H1 (cell line): ENCODE data around the gene FAM241A. TPM values are rescaled to one million over a fixed set of nuclear protein-coding genes. Genes with fewer than 3 reads are reported as not detected.
"Not testable (repeated sequence)": the region's sequence is repeated elsewhere in the genome, so short reads cannot be mapped to it uniquely, and the experiment has no call there.

ENCODE experiments used
- CTCF ChIA-PET: fragments of 300-600 bp; sonication (Branson Sonifier 250); formaldehyde crosslinking; loops from one replicate; lab custom pipeline; 2021; ENCODE audit not compliant: partially characterized antibody; lab: Charles Lee
- POLR2A ChIA-PET: fragments of 300-600 bp; sonication (Branson Sonifier 250); formaldehyde crosslinking; loops from one replicate; lab custom pipeline; 2021; ENCODE audit warnings: inconsistent platforms; ENCODE audit not compliant: partially characterized antibody; lab: Charles Lee
- DNase-seq, 2 experiments: peaks; one replicate each; pipeline versions ENCODE4 v3.0.0 to v3.0.0-alpha.2; 2010 to 2022; ENCODE audit warnings: low spot score in 2 of 2, low read depth in 1 of 2, mixed read lengths in 1 of 2
- FAIRE-seq: peaks from 2 replicates; lab custom pipeline; 2011; peaks lifted over from hg19 to GRCh38; lab: Jason Lieb, UNC
- H2AFZ ChIP-seq: 2 replicates; pipeline ENCODE4 v1.8.1; 2012; ENCODE audit warnings: low read length, inconsistent platforms
- H2AK5ac ChIP-seq: 2 replicates; pipeline ENCODE4 v1.6.1; 2013; ENCODE audit warnings: low read depth, low read length
- H2BK120ac ChIP-seq: replicated peaks from 2 replicates; pipeline ENCODE3; 2013; ENCODE audit warnings: low read depth, low read length, inconsistent platforms
- H2BK12ac ChIP-seq: 2 replicates; pipeline ENCODE4 v1.6.1; 2013; ENCODE audit warnings: low read depth, low read length
- H2BK15ac ChIP-seq: 2 replicates; pipeline ENCODE4 v1.6.1; 2013; ENCODE audit warnings: low read length
- H2BK20ac ChIP-seq: 2 replicates; pipeline ENCODE4 v1.6.1; 2013; ENCODE audit warnings: low read length
- H2BK5ac ChIP-seq: 2 replicates; pipeline ENCODE4 v1.6.1; 2013; ENCODE audit warnings: low read depth, low read length
- H3K14ac ChIP-seq: 2 replicates; pipeline ENCODE4 v1.6.1; 2013; ENCODE audit warnings: inconsistent platforms; ENCODE audit not compliant: insufficient read length
- H3K18ac ChIP-seq: 2 replicates; pipeline ENCODE4 v1.6.1; 2013; ENCODE audit warnings: low read length; ENCODE audit errors: extremely low read depth
- H3K23ac ChIP-seq: 2 replicates; pipeline ENCODE4 v1.6.1; 2013; ENCODE audit warnings: inconsistent platforms; ENCODE audit not compliant: insufficient read length
- H3K23me2 ChIP-seq: 2 replicates; pipeline ENCODE4 v1.6.1; 2013; ENCODE audit warnings: low read depth, low read length
- H3K27ac ChIP-seq: 2 replicates; pipeline ENCODE4 v1.6.1; 2011; ENCODE audit warnings: low read depth, low read length, inconsistent platforms
- H3K27me3 ChIP-seq, 4 experiments: replicated peaks in 1 of 4; 1 replicate in 1 of 4; 2 replicates in 3 of 4; pipeline versions ENCODE4 v1.6.1 to v1.8.1; 2011 to 2013; ENCODE audit warnings: low read length in 3 of 4, mild to moderate bottlenecking in 3 of 4, inconsistent platforms in 2 of 4, mixed read lengths in 2 of 4, moderate library complexity in 1 of 4; ENCODE audit not compliant: control insufficient read depth in 3 of 4, insufficient read depth in 3 of 4; ENCODE audit errors: extremely low read depth in 1 of 4
- H3K36me3 ChIP-seq, 4 experiments: 2 replicates each; pipeline versions ENCODE4 v1.6.1 to v1.8.1; 2011 to 2013; ENCODE audit warnings: mild to moderate bottlenecking in 4 of 4, low read length in 3 of 4, moderate library complexity in 2 of 4, control low read depth in 1 of 4, inconsistent platforms in 1 of 4; ENCODE audit not compliant: insufficient read depth in 4 of 4, control insufficient read depth in 2 of 4
- H3K4ac ChIP-seq: replicated peaks from 2 replicates; pipeline ENCODE3; 2013; ENCODE audit warnings: low read length, low read depth, mixed read lengths, inconsistent platforms; ENCODE audit not compliant: insufficient read length
- H3K4me1 ChIP-seq, 4 experiments: replicated peaks in 1 of 4; 1 replicate in 1 of 4; 2 replicates in 3 of 4; pipeline versions ENCODE4 v1.6.1 to v1.8.1; 2011 to 2013; ENCODE audit warnings: low read length in 3 of 4, inconsistent platforms in 2 of 4, mixed read lengths in 1 of 4; ENCODE audit not compliant: insufficient read depth in 4 of 4, control insufficient read depth in 3 of 4
- H3K4me2 ChIP-seq, 2 experiments: 2 replicates each; pipeline versions ENCODE4 v1.6.1 to v1.8.1; 2011 to 2013; ENCODE audit warnings: low read depth in 2 of 2, low read length in 2 of 2, control low read depth in 1 of 2, inconsistent platforms in 1 of 2, mild to moderate bottlenecking in 1 of 2; ENCODE audit not compliant: insufficient read depth in 1 of 2
- H3K4me3 ChIP-seq, 4 experiments: fragments of 200-600, 300-600 bp in 1 of 4; sonication (generic), shearing (Covaris generic), sonication (Bioruptor Twin) in 1 of 4; 2 replicates each; pipeline versions ENCODE4 v1.5.1 to v1.8.1; 2011 to 2016; ENCODE audit warnings: low read length in 4 of 4, low read depth in 3 of 4, control low read depth in 2 of 4, inconsistent platforms in 2 of 4, mild to moderate bottlenecking in 2 of 4, mixed read lengths in 1 of 4, moderate library complexity in 1 of 4; ENCODE audit not compliant: insufficient read depth in 2 of 4; ENCODE audit errors: extremely low read depth in 1 of 4
- H3K56ac ChIP-seq: replicated peaks from 2 replicates; pipeline ENCODE3; 2013; ENCODE audit warnings: low read depth, mild to moderate bottlenecking, mixed read lengths, low read length, inconsistent platforms; ENCODE audit not compliant: insufficient read length
- H3K79me1 ChIP-seq: 2 replicates; pipeline ENCODE4 v1.6.1; 2013; ENCODE audit warnings: low read depth, low read length, control low read depth
- H3K79me2 ChIP-seq, 2 experiments: 2 replicates each; pipeline versions ENCODE4 v1.6.1 to v1.8.1; 2012 to 2013; ENCODE audit warnings: low read length in 2 of 2, mild to moderate bottlenecking in 2 of 2, inconsistent platforms in 1 of 2; ENCODE audit not compliant: insufficient read depth in 2 of 2, control insufficient read depth in 1 of 2
- H3K9ac ChIP-seq, 4 experiments: replicated peaks in 1 of 4; 1 replicate in 1 of 4; 2 replicates in 3 of 4; pipeline versions ENCODE4 v1.6.1 to v1.8.1; 2011 to 2013; ENCODE audit warnings: low read depth in 3 of 4, low read length in 3 of 4, control low read depth in 2 of 4, mild to moderate bottlenecking in 2 of 4, moderate library complexity in 2 of 4, inconsistent platforms in 1 of 4; ENCODE audit errors: extremely low read depth in 1 of 4
- H3K9me3 ChIP-seq, 2 experiments: 2 replicates each; pipeline versions ENCODE4 v1.6.1 to v1.8.1; 2012 to 2013; ENCODE audit warnings: mild to moderate bottlenecking in 2 of 2, moderate library complexity in 2 of 2, control low read depth in 1 of 2, inconsistent platforms in 1 of 2, low read depth in 1 of 2, low read length in 1 of 2, mixed read lengths in 1 of 2; ENCODE audit not compliant: insufficient read depth in 2 of 2
- H4K20me1 ChIP-seq, 2 experiments: replicated peaks in 1 of 2; 2 replicates each; pipeline versions ENCODE3 to v1.8.1; 2011 to 2013; ENCODE audit warnings: inconsistent platforms in 2 of 2, low read length in 2 of 2, mild to moderate bottlenecking in 1 of 2; ENCODE audit not compliant: insufficient read depth in 2 of 2, control insufficient read depth in 1 of 2
- H4K5ac ChIP-seq: 2 replicates; pipeline ENCODE4 v1.6.1; 2013; ENCODE audit warnings: low read length, low read depth, mixed read lengths, inconsistent platforms; ENCODE audit not compliant: insufficient read length
- H4K8ac ChIP-seq: 2 replicates; pipeline ENCODE4 v1.8.0; 2013; ENCODE audit warnings: mild to moderate bottlenecking, moderate library complexity, low read length, inconsistent platforms; ENCODE audit not compliant: insufficient read depth; ENCODE audit errors: extremely low read depth
- H4K91ac ChIP-seq: replicated peaks from 2 replicates; pipeline ENCODE3; 2013; ENCODE audit warnings: low read length, mixed read lengths, inconsistent platforms; ENCODE audit not compliant: insufficient read length
- WGBS, 2 experiments: shearing (Covaris generic) in 1 of 2; methylation state at CpG; one replicate each; pipeline versions ENCODE4 v1.1.6 to v1.1.7; 2013 to 2015; ENCODE audit warnings: low lambda C conversion rate in 2 of 2, mixed read lengths in 2 of 2, inconsistent platforms in 1 of 2, low coverage in 1 of 2, missing lambda C conversion rate in 1 of 2; ENCODE audit not compliant: insufficient replicate concordance in 2 of 2, insufficient coverage in 1 of 2, insufficient read length in 1 of 2; ENCODE audit errors: extremely low coverage in 1 of 2, missing lambda C conversion rate in 1 of 2; 5-methylcytosine and 5-hydroxymethylcytosine counted together
- polyA plus RNA-seq, 7 experiments: library from polyadenylated mRNA; depleted of rRNA in 3 of 7; stranded (reverse) in 5 of 7; unstranded in 2 of 7; fragments of >200 nt in 5 of 7; fragments of 200-250 nt in 2 of 7; gene quantifications; 1 replicate in 5 of 7; 2 replicates in 1 of 7; 4 replicates in 1 of 7; pipeline versions ENCODE4 v1.2.1 to v1.2.3, GENCODE V29; 2011 to 2013; ENCODE audit warnings: missing spikeins in 2 of 7, mixed read lengths in 2 of 7
- total RNA-seq: library from RNA; stranded (reverse); fragmentation: NEBNext Ultra II Directional; extraction: Animal tissue kit (Norgen Biotek cat#: 25700); gene quantifications from 2 replicates; pipeline ENCODE4 v1.2.1, GENCODE V29; 2021

The FAM241A gene
- total and polyA plus RNA-seq, 2 of the 8 experiments (the other 6 are each of a cell fraction or from before 2014, with no cell fraction given) = 0.20 to 0.73 TPM

- H3K14ac ChIP-seq, H3K4me2 ChIP-seq, H2AFZ ChIP-seq, H3K79me1 ChIP-seq, H4K8ac ChIP-seq, POLR2A ChIA-PET, H3K27ac ChIP-seq, H4K91ac ChIP-seq, H3K4ac ChIP-seq, H3K18ac ChIP-seq, H3K36me3 ChIP-seq, H3K23ac ChIP-seq, H2BK5ac ChIP-seq, H3K23me2 ChIP-seq, H3K9ac ChIP-seq, DNase-seq, H2AK5ac ChIP-seq, H3K79me2 ChIP-seq, FAIRE-seq, H3K4me3 ChIP-seq, H2BK12ac ChIP-seq, H4K20me1 ChIP-seq, H3K56ac ChIP-seq, H3K4me1 ChIP-seq, H2BK20ac ChIP-seq, H3K9me3 ChIP-seq, H2BK120ac ChIP-seq, H3K27me3 ChIP-seq, H4K5ac ChIP-seq, H2BK15ac ChIP-seq: not testable (repeated sequence)
- CTCF ChIA-PET = interaction anchor here (1.7 to 3.6 kb wide), 2 partner anchors 10 to 64 kb away, joined by 5 to 9 read pairs; no protein-coding TSS in a partner anchor
- WGBS, 2 experiments = 100% methylated on average over 3 of the region's 3 CpGs; no CpG with 5 or more reads in 1 of the 2 experiments
Observed at GRCh38 chr4:112163706-112164105, 18.5 kb downstream of the FAM241A start.
